Retinal pigment epithelial cell (primary cell): ENCODE measurements around the gene VIM.
A peak's percentile ranks its signal among the peaks of the same experiment; 100 is the strongest.

Source experiments
- DNase-seq: peaks from one replicate; pipeline ENCODE4 v3.0.0-alpha.2; 2010; ENCODE audit warnings: low read depth
- H3K4me3 ChIP-seq: 2 replicates; pipeline ENCODE4 v1.5.1; 2011; ENCODE audit warnings: mild to moderate bottlenecking, low read length, control low read depth, moderate library complexity
- TF ChIP-seq, protein P1 (sequence below): conservative IDR thresholded peaks from 2 replicates; pipeline ENCODE4 v1.5.1; 2011; ENCODE audit warnings: low read depth, low read length, control low read depth, inconsistent platforms

VIM gene

GRCh38 chr10:17200912-17201793, 26.9 kb upstream of the VIM start, which contains the start of gene TRDMT1:
Gene TRDMT1 (minus strand): TSS chr10:17201672. CDS start chr10:17201634, 38 bp downstream.
- peak within 1 kb of the TSS; percentile 57 for H3K4me3 ChIP-seq

DNA sequence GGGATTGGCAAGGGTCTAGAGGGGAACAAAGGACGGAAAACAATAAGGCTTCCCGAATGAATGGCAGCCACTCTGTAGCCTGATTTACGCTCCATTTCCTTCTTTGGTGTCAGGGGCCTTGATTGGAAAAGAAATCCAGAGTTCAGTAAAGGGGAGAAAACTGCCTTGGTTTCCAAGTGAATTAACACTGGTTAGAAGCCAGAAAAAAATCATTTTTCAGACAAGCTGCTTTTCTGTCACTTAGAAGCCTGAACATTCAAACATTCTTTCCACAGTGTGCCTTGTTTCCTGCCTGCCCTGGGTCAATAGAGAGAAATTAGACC, 26.3 kb upstream of the VIM start:
- H3K4me3 ChIP-seq: peak overlapping the region; percentile 57
- TF ChIP-seq, protein P1, sequence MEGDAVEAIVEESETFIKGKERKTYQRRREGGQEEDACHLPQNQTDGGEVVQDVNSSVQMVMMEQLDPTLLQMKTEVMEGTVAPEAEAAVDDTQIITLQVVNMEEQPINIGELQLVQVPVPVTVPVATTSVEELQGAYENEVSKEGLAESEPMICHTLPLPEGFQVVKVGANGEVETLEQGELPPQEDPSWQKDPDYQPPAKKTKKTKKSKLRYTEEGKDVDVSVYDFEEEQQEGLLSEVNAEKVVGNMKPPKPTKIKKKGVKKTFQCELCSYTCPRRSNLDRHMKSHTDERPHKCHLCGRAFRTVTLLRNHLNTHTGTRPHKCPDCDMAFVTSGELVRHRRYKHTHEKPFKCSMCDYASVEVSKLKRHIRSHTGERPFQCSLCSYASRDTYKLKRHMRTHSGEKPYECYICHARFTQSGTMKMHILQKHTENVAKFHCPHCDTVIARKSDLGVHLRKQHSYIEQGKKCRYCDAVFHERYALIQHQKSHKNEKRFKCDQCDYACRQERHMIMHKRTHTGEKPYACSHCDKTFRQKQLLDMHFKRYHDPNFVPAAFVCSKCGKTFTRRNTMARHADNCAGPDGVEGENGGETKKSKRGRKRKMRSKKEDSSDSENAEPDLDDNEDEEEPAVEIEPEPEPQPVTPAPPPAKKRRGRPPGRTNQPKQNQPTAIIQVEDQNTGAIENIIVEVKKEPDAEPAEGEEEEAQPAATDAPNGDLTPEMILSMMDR: no peak
- DNase-seq: no peak

More at GRCh38 chr10:17200912-17201793, 26.9 kb upstream of the VIM start, which contains the start of gene TRDMT1:
- no peak for DNase-seq
- TF ChIP-seq, protein P1: no peak

GRCh38 chr10:17202506-17202905, 25.5 kb upstream of the VIM start:
- TF ChIP-seq, protein P1: no peak

DNA sequence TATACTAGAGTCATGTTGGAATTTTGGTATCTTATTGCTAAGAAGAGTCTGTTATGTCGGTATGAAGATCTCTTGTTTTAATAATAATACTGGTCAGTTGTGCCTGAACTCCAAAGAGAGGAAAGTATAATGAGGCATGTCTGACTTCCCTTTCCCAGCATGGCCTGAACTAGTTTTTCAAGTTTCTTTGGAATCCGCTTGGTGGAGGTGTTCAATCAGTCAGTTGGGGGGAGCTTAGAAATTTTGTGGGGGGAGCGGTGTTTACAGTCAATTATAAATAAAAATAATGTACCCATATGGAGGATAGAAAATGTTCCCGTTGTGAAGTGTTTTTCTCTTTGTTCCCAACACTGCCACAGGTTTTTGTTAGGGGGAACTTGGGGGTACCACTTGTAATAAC, 25.0 kb upstream of the VIM start:
- TF ChIP-seq, protein P1: no peak
- no peak for DNase-seq
- H3K4me3 ChIP-seq: no peak overlapping the region

More at GRCh38 chr10:17202506-17202905, 25.5 kb upstream of the VIM start:
- no peak for DNase-seq
- no peak overlapping the region for H3K4me3 ChIP-seq

- no peak for DNase-seq
- TF ChIP-seq, protein P1: no peak
- no peak overlapping the region for H3K4me3 ChIP-seq
Measured at GRCh38 chr10:17203416-17203815, 24.6 kb upstream of the VIM start.

DNA sequence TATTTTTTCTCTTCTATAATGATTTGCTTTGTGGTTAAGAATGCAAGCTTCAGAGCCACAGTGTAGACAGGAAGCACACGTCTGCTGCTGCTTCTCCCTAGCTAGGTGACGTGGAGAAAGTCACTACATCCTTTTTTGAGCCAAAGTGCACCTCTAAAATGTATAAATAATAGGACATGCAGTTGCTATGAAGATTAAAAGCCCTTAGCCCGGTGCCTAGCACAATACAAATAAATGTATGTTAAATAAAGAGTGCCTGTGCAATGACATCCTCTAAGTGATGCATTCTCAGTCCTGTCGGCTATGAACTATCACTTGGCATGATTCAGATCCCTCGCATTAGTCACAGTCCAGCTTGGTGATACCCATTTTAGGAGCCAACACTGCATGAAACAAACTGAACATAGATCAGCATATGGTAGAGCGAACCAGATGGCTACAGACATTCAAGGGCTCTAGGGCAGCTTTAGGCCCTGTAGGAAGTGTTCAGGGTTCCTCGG, 21.8 kb upstream of the VIM start:
- no peak overlapping the region for H3K4me3 ChIP-seq
- DNase-seq: no peak
- TF ChIP-seq, protein P1: no peak

GRCh38 chr10:17208476-17208875, 19.6 kb upstream of the VIM start:
- DNase-seq: no peak
- TF ChIP-seq, protein P1: no peak
- H3K4me3 ChIP-seq: no peak overlapping the region
